Esophagus squamous epithelium (tissue), 4 donors: ENCODE results near the gene FIGN.

Source experiments
- POLR2A ChIP-seq, 4 donors: fragments of 450-650 bp; IDR thresholded peaks; one replicate each; pipeline ENCODE4 v1.6.1; 2017; ENCODE audit warnings: antibody characterized with exemption in 4 of 4, mild to moderate bottlenecking in 4 of 4, moderate library complexity in 3 of 4
- TF ChIP-seq, protein P1 (sequence below), 6 experiments: fragments of 450-650 bp in 4 of 6; fragments of 200-600 bp in 2 of 6; sonication (generic) in 2 of 6; IDR thresholded peaks; one replicate each; pipeline ENCODE4 v1.5.1; 2016 to 2019; ENCODE audit warnings: antibody characterized with exemption in 6 of 6, mild to moderate bottlenecking in 4 of 6, moderate library complexity in 4 of 6

DNA sequence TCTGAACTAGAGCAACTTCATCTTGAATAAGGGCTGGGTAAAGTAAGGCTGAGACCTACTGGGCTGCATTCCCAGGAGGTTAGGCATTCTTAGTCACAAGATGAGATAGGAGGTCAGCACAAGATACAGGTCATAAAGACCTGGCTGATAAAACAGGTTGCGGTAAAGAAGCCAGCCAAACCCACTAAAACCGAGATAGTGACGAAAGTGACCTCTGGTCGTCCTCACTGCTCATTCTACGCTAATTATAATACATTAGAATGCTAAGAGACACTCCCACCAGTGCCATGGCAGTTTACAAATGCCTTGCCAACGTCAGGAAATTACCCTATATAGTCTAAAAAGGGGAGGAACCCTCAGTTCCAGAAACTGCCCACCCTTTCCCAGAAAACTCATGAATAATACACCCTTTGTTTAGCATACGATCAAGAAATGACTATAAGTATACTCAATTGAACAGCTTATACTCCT lies 109.1 kb downstream of the FIGN start:
- TF ChIP-seq, protein P1, sequence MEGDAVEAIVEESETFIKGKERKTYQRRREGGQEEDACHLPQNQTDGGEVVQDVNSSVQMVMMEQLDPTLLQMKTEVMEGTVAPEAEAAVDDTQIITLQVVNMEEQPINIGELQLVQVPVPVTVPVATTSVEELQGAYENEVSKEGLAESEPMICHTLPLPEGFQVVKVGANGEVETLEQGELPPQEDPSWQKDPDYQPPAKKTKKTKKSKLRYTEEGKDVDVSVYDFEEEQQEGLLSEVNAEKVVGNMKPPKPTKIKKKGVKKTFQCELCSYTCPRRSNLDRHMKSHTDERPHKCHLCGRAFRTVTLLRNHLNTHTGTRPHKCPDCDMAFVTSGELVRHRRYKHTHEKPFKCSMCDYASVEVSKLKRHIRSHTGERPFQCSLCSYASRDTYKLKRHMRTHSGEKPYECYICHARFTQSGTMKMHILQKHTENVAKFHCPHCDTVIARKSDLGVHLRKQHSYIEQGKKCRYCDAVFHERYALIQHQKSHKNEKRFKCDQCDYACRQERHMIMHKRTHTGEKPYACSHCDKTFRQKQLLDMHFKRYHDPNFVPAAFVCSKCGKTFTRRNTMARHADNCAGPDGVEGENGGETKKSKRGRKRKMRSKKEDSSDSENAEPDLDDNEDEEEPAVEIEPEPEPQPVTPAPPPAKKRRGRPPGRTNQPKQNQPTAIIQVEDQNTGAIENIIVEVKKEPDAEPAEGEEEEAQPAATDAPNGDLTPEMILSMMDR (IDR thresholded peaks at IDR 0.05): no peak
- TF ChIP-seq POLR2A (IDR thresholded peaks at IDR 0.05): no peak
